Neuronal stem cell (in vitro differentiated cells): Measurements from ENCODE around the gene BCL2.

Source experiments
- DNase-seq: peaks from one replicate; pipeline ENCODE4 v3.0.0-alpha.2; 2013; ENCODE audit warnings: low spot score
- H2AFZ ChIP-seq: one replicate; pipeline ENCODE4 v1.6.1; 2013; ENCODE audit warnings: mild to moderate bottlenecking, low read length, inconsistent platforms
- H2AK5ac ChIP-seq: 2 replicates; pipeline ENCODE4 v1.6.1; 2013; ENCODE audit warnings: low read depth, mild to moderate bottlenecking, inconsistent platforms, low read length, moderate library complexity, mixed read lengths
- H2BK120ac ChIP-seq: 2 replicates; pipeline ENCODE4 v1.6.1; 2013; ENCODE audit warnings: low read depth, mild to moderate bottlenecking, inconsistent platforms, low read length, moderate library complexity, mixed read lengths
- H2BK12ac ChIP-seq: one replicate; pipeline ENCODE4 v1.6.1; 2013; ENCODE audit warnings: low read length, inconsistent platforms
- H2BK15ac ChIP-seq: 2 replicates; pipeline ENCODE4 v1.6.1; 2013; ENCODE audit warnings: mild to moderate bottlenecking, low read length, inconsistent platforms, mixed read lengths
- H2BK5ac ChIP-seq: one replicate; pipeline ENCODE4 v1.6.1; 2013; ENCODE audit warnings: inconsistent platforms, mild to moderate bottlenecking, low read length, moderate library complexity
- H3K14ac ChIP-seq: one replicate; pipeline ENCODE4 v1.6.1; 2013; ENCODE audit warnings: low read length, inconsistent platforms
- H3K18ac ChIP-seq: 2 replicates; pipeline ENCODE4 v1.6.1; 2013; ENCODE audit warnings: low read length, inconsistent platforms
- H3K23ac ChIP-seq: 2 replicates; pipeline ENCODE4 v1.6.1; 2013; ENCODE audit warnings: low read depth, mild to moderate bottlenecking, mixed read lengths, low read length, inconsistent platforms; ENCODE audit not compliant: poor library complexity
- H3K27ac ChIP-seq: replicated peaks from 3 replicates; pipeline ENCODE4 v1.5.1; 2013; ENCODE audit warnings: low read length, inconsistent platforms
- H3K27me3 ChIP-seq, 3 experiments: 2 replicates each; pipeline ENCODE4 v1.6.1; 2013; ENCODE audit warnings: low read length in 3 of 3, mild to moderate bottlenecking in 2 of 3, inconsistent platforms in 1 of 3, low read depth in 1 of 3, mixed read lengths in 1 of 3, moderate library complexity in 1 of 3; ENCODE audit not compliant: control insufficient read depth in 3 of 3, insufficient read depth in 3 of 3
- H3K36me3 ChIP-seq, 2 donors: replicated peaks in 1 of 2; 2 replicates each; pipeline ENCODE4 v1.6.1; 2013; ENCODE audit warnings: low read length in 2 of 2; ENCODE audit not compliant: control insufficient read depth in 2 of 2, insufficient read depth in 2 of 2
- H3K4ac ChIP-seq: 2 replicates; pipeline ENCODE4 v1.6.1; 2013; ENCODE audit warnings: inconsistent platforms, mild to moderate bottlenecking, low read length, moderate library complexity
- H3K4me1 ChIP-seq, 2 donors: 1 replicate in 1 of 2; 2 replicates in 1 of 2; pipeline ENCODE4 v1.6.1; 2013; ENCODE audit warnings: low read length in 2 of 2, low read depth in 1 of 2; ENCODE audit not compliant: control insufficient read depth in 2 of 2, insufficient read depth in 1 of 2
- H3K4me2 ChIP-seq: one replicate; pipeline ENCODE4 v1.6.1; 2013; ENCODE audit warnings: mild to moderate bottlenecking, low read length, inconsistent platforms; ENCODE audit not compliant: insufficient read depth, poor library complexity, severe bottlenecking
- H3K4me3 ChIP-seq, 2 donors: 2 replicates each; pipeline ENCODE4 v1.5.1; 2013; ENCODE audit warnings: low read length in 2 of 2, mild to moderate bottlenecking in 2 of 2, inconsistent platforms in 1 of 2, moderate library complexity in 1 of 2
- H3K79me1 ChIP-seq: one replicate; pipeline ENCODE4 v1.6.1; 2013; ENCODE audit warnings: low read depth, mild to moderate bottlenecking, inconsistent platforms, low read length, moderate library complexity
- H3K9ac ChIP-seq: one replicate; pipeline ENCODE4 v1.6.1; 2013; ENCODE audit warnings: mild to moderate bottlenecking, low read depth, low read length, inconsistent platforms; ENCODE audit not compliant: poor library complexity
- H3K9me3 ChIP-seq, 2 donors: replicated peaks in 1 of 2; 2 replicates each; pipeline versions ENCODE3 to v1.6.1; 2013; ENCODE audit warnings: low read length in 2 of 2, mild to moderate bottlenecking in 2 of 2, inconsistent platforms in 1 of 2, low read depth in 1 of 2, mixed read lengths in 1 of 2, moderate library complexity in 1 of 2; ENCODE audit not compliant: control insufficient read depth in 2 of 2, insufficient read depth in 1 of 2
- H4K8ac ChIP-seq: one replicate; pipeline ENCODE4 v1.6.1; 2013; ENCODE audit warnings: low read depth, mild to moderate bottlenecking, inconsistent platforms, low read length, moderate library complexity
- H4K91ac ChIP-seq: one replicate; pipeline ENCODE4 v1.6.1; 2013; ENCODE audit warnings: low read length, low read depth, mild to moderate bottlenecking, inconsistent platforms; ENCODE audit not compliant: poor library complexity
- WGBS, 2 donors: extraction: QIAGEN DNeasy Blood & Tissue Kit; methylation state at CpG; one replicate each; pipeline ENCODE4 v1.1.7; 2013; ENCODE audit warnings: missing lambda C conversion rate in 2 of 2, mixed read lengths in 1 of 2; ENCODE audit not compliant: insufficient read length in 2 of 2, insufficient replicate concordance in 1 of 2; ENCODE audit errors: extremely low coverage in 2 of 2; 5-methylcytosine and 5-hydroxymethylcytosine counted together

Gene BCL2

GRCh38 chr18:63346031-63346430, 26.5 kb upstream of the BCL2 start:
- Histone ChIP-seq H3K27ac (no peak overlapping the region), H3K4me3 (no peak overlapping the region), H2AFZ (no peak overlapping the region), H2BK15ac (no peak overlapping the region), H3K27me3 (no peaks in the 10 kb centered on the region), H3K4me1 (no peaks in the 10 kb centered on the region), H3K18ac (no peak overlapping the region), H3K4me2 (no peak overlapping the region), H3K4ac (no peak overlapping the region), H2BK120ac (no peak overlapping the region), H3K23ac (no peak overlapping the region), H3K9ac (peak overlapping the region; percentile 30), H2AK5ac (no peak overlapping the region), H3K9me3 (no peaks in the 10 kb centered on the region), H3K14ac (no peak overlapping the region), H3K36me3 (peaks cover 32 to 94% of the 10 kb centered on the region in 2 donors), H4K91ac (no peak overlapping the region), H2BK12ac (no peak overlapping the region), H2BK5ac (no peak overlapping the region), H4K8ac (no peak overlapping the region), H3K79me1 (no peaks in the 10 kb centered on the region)
- no CpG with 5 or more reads among the region's 7 CpGs for WGBS, 2 donors
- no peak for DNase-seq

DNA sequence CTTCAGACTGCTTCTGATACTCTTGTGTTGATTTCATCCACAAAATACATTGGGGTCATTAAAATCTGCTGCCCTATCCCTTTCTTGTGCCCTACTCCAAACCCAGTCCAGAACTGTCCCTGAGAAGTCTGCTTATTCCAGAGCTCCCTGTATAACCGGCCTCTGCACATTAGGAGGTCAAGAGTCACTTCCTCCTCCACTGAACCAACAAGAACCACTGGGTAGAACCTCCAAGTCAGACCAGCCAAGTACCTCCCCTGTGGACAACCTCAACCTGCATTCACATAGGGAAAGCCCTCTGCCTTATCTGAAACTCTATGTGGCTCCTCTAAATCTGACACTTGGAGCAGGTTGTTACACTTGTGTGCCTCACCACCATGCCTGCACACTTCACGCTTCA, 25.3 kb upstream of the BCL2 start:
- H3K4me2 ChIP-seq: no peak overlapping the region
- no peak overlapping the region for H3K9ac ChIP-seq
- no peak overlapping the region for H4K91ac ChIP-seq
- no peak overlapping the region for H2BK12ac ChIP-seq
- no CpG with 5 or more reads among the region's 2 CpGs for WGBS, 2 donors
- H3K4ac ChIP-seq: no peak overlapping the region
- DNase-seq: no peak
- H3K23ac ChIP-seq: no peak overlapping the region
- no peak overlapping the region for H2BK5ac ChIP-seq
- no peak overlapping the region for H3K18ac ChIP-seq
- no peak overlapping the region for H2AFZ ChIP-seq
- no peak overlapping the region for H3K27ac ChIP-seq
- no peaks in the 10 kb centered on the region for H3K79me1 ChIP-seq
- no peak overlapping the region for H2AK5ac ChIP-seq
- H3K4me1 ChIP-seq: no peaks in the 10 kb centered on the region
- no peaks in the 10 kb centered on the region for H3K27me3 ChIP-seq
- no peaks in the 10 kb centered on the region for H3K9me3 ChIP-seq
- H2BK120ac ChIP-seq: no peak overlapping the region
- H3K36me3 ChIP-seq: peaks cover 31 to 94% of the 10 kb centered on the region in 2 donors
- H3K14ac ChIP-seq: no peak overlapping the region
- no peak overlapping the region for H3K4me3 ChIP-seq
- no peak overlapping the region for H4K8ac ChIP-seq
- H2BK15ac ChIP-seq: no peak overlapping the region

- Histone ChIP-seq H4K91ac (no peak overlapping the region), H3K14ac (no peak overlapping the region), H4K8ac (no peak overlapping the region), H3K18ac (no peak overlapping the region), H2BK120ac (no peak overlapping the region), H3K27ac (no peak overlapping the region), H3K23ac (no peak overlapping the region), H3K27me3 (no peaks in the 10 kb centered on the region), H2AK5ac (no peak overlapping the region), H2AFZ (no peak overlapping the region), H3K79me1 (no peaks in the 10 kb centered on the region), H2BK15ac (no peak overlapping the region), H3K4me1 (no peaks in the 10 kb centered on the region), H3K36me3 (peaks cover 27 to 94% of the 10 kb centered on the region in 2 donors), H3K9ac (no peak overlapping the region), H3K4me2 (no peak overlapping the region), H3K4ac (no peak overlapping the region), H3K9me3 (no peaks in the 10 kb centered on the region), H2BK5ac (no peak overlapping the region), H3K4me3 (no peak overlapping the region), H2BK12ac (no peak overlapping the region)
- DNase-seq: no peak
- no CpG with 5 or more reads among the region's 5 CpGs for WGBS, 2 donors
Observed at GRCh38 chr18:63344263-63344662, 24.7 kb upstream of the BCL2 start.

GRCh38 chr18:63342206-63342605, 22.6 kb upstream of the BCL2 start:
- no peak overlapping the region for H2BK12ac ChIP-seq
- no peaks in the 10 kb centered on the region for H3K9me3 ChIP-seq
- H2BK5ac ChIP-seq: no peak overlapping the region
- no peak overlapping the region for H3K23ac ChIP-seq
- H3K18ac ChIP-seq: no peak overlapping the region
- H3K9ac ChIP-seq: no peak overlapping the region
- H3K36me3 ChIP-seq: peaks cover 26 to 94% of the 10 kb centered on the region in 2 donors
- no peak overlapping the region for H2AK5ac ChIP-seq
- no peaks in the 10 kb centered on the region for H3K27me3 ChIP-seq
- H3K79me1 ChIP-seq: no peaks in the 10 kb centered on the region
- no peak overlapping the region for H4K8ac ChIP-seq
- H3K27ac ChIP-seq: no peak overlapping the region
- H4K91ac ChIP-seq: no peak overlapping the region
- no peak overlapping the region for H3K4me3 ChIP-seq
- H2BK15ac ChIP-seq: no peak overlapping the region
- no peak overlapping the region for H2AFZ ChIP-seq
- H3K14ac ChIP-seq: no peak overlapping the region
- no CpG with 5 or more reads among the region's 5 CpGs for WGBS, 2 donors
- H3K4me2 ChIP-seq: no peak overlapping the region
- H2BK120ac ChIP-seq: no peak overlapping the region
- no peak overlapping the region for H3K4ac ChIP-seq
- no peak for DNase-seq
- no peaks in the 10 kb centered on the region for H3K4me1 ChIP-seq
